ENCODE results near the gene FBN1. TPM values are rescaled to one million over a fixed set of nuclear protein-coding genes. Genes with fewer than 3 reads are reported as not detected.

FBN1 gene
- total and polyA plus RNA-seq, 4 donors = 33.3 to 249 (median 120) TPM

DNA sequence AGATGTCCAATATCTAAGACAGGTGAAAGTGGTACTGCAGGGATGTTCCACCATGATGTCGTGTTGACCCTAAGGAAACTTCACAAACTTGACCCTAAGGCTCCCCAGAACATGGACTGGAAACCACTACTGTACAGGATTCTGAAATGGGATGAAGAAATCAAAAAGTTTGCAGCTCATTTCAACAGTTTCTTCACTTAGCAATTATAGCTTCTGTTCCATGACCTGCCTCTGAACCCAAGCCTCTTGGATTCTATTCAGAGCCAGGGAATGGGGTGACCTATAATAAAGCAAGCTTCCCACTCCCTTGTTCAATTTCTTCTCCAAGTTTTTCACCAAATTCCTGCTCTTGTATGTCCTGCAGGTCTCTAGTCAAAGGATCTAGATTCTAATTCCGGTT lies 273.5 kb downstream of the FBN1 start:
- DNase-seq (ENCODE audit: low read depth in 4 of 6, low spot score in 6 of 6) = no peak
- no CpG with 5 or more reads among the region's 2 CpGs for WGBS (ENCODE audit: insufficient coverage)
- no peak overlapping the region for H3K27ac ChIP-seq (ENCODE audit: low read depth, low read length)
- H3K27me3 ChIP-seq (ENCODE audit: control insufficient read depth, insufficient read depth, low read length) = no peaks in the 10 kb centered on the region
- H3K4me3 ChIP-seq (ENCODE audit: low read depth, low read length) = no peak overlapping the region
- H3K4me1 ChIP-seq (ENCODE audit: control insufficient read depth, insufficient read depth, low read length) = no peaks in the 10 kb centered on the region
- H3K36me3 ChIP-seq (ENCODE audit: control insufficient read depth, insufficient read depth, low read length) = no peaks in the 10 kb centered on the region
- H3K9me3 ChIP-seq (ENCODE audit: control insufficient read depth, insufficient read depth, low read length) = no peaks in the 10 kb centered on the region

DNA sequence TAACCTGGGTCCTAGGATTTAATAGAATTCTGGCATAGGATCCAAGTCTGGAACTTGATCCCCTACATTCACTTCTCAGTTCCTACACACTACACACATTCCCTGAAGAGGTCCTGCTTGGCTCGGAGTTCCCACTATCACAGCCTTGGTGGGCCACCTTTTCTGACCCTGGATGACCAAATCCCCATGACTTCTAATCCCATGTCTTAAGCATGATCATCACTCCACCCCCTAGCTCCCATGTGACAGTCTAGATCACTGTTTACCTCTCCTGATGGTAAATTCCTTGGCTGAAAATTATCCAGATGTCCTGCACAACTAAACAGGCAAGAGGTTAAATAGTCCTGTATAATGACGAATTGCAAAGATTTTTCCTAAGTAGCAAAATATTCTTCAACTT lies 274.0 kb downstream of the FBN1 start:
- 91% methylated on average over 1 of the region's 2 CpGs for WGBS (ENCODE audit: insufficient coverage)
- no peak for DNase-seq (ENCODE audit: low read depth in 4 of 6, low spot score in 6 of 6)
- Histone ChIP-seq H3K9me3 (ENCODE audit: control insufficient read depth, insufficient read depth, low read length) (no peaks in the 10 kb centered on the region), H3K36me3 (ENCODE audit: control insufficient read depth, insufficient read depth, low read length) (no peaks in the 10 kb centered on the region), H3K27me3 (ENCODE audit: control insufficient read depth, insufficient read depth, low read length) (no peaks in the 10 kb centered on the region), H3K4me1 (ENCODE audit: control insufficient read depth, insufficient read depth, low read length) (no peaks in the 10 kb centered on the region), H3K4me3 (ENCODE audit: low read depth, low read length) (no peak overlapping the region), H3K27ac (ENCODE audit: low read depth, low read length) (no peak overlapping the region)

- H3K27me3 ChIP-seq (ENCODE audit: control insufficient read depth, insufficient read depth, low read length) = no peaks in the 10 kb centered on the region
- H3K9me3 ChIP-seq (ENCODE audit: control insufficient read depth, insufficient read depth, low read length) = no peaks in the 10 kb centered on the region
- DNase-seq (ENCODE audit: low read depth in 4 of 6, low spot score in 6 of 6) = no peak
- no peak overlapping the region for H3K4me3 ChIP-seq (ENCODE audit: low read depth, low read length)
- H3K36me3 ChIP-seq (ENCODE audit: control insufficient read depth, insufficient read depth, low read length) = no peaks in the 10 kb centered on the region
- WGBS (ENCODE audit: insufficient coverage) = 90% methylated on average over 2 of the region's 3 CpGs
- no peak overlapping the region for H3K27ac ChIP-seq (ENCODE audit: low read depth, low read length)
- no peaks in the 10 kb centered on the region for H3K4me1 ChIP-seq (ENCODE audit: control insufficient read depth, insufficient read depth, low read length)
Measured at GRCh38 chr15:48370460-48370859, 275.0 kb downstream of the FBN1 start.

DNA sequence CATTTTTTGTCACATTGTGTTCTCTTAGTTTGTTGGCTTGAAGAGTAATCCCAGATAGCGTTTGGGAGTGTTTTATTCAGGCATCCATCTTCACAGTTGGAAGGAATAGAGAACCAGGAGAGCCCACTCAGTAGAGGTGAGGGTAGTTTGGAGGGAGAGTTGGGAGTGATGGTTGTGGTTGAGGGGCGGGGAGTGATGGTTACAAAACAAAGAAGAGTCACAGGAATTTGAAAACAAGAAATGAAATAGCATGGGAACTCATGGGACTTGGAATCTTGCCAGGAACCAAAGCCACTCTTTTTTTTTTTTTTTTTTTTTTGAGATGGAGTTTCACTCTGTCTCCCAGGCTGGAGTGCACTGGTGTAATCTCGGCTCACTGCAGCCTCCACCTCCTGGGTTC lies 278.0 kb downstream of the FBN1 start:
- H3K27ac ChIP-seq (ENCODE audit: low read depth, low read length) = no peak overlapping the region
- WGBS (ENCODE audit: insufficient coverage) = 69% methylated on average over 2 of the region's 3 CpGs

GRCh38 chr15:48366584-48367312 lies 278.8 kb downstream of the FBN1 start:
- no peak for DNase-seq (ENCODE audit: low read depth in 4 of 6, low spot score in 6 of 6)
- WGBS (ENCODE audit: insufficient coverage) = no CpG with 5 or more reads among the region's 4 CpGs
- Histone ChIP-seq H3K4me1 (ENCODE audit: control insufficient read depth, insufficient read depth, low read length) (no peaks in the 10 kb centered on the region), H3K27me3 (ENCODE audit: control insufficient read depth, insufficient read depth, low read length) (no peaks in the 10 kb centered on the region), H3K27ac (ENCODE audit: low read depth, low read length) (no peak overlapping the region), H3K36me3 (ENCODE audit: control insufficient read depth, insufficient read depth, low read length) (no peaks in the 10 kb centered on the region), H3K9me3 (ENCODE audit: control insufficient read depth, insufficient read depth, low read length) (no peaks in the 10 kb centered on the region), H3K4me3 (ENCODE audit: low read depth, low read length) (no peak overlapping the region)

More for the DNA sequence above, 278.0 kb downstream of the FBN1 start:
- DNase-seq (ENCODE audit: low read depth in 4 of 6, low spot score in 6 of 6) = no peak
- Histone ChIP-seq H3K27me3 (ENCODE audit: control insufficient read depth, insufficient read depth, low read length) (no peaks in the 10 kb centered on the region), H3K4me3 (ENCODE audit: low read depth, low read length) (no peak overlapping the region), H3K36me3 (ENCODE audit: control insufficient read depth, insufficient read depth, low read length) (no peaks in the 10 kb centered on the region), H3K9me3 (ENCODE audit: control insufficient read depth, insufficient read depth, low read length) (no peaks in the 10 kb centered on the region), H3K4me1 (ENCODE audit: control insufficient read depth, insufficient read depth, low read length) (no peaks in the 10 kb centered on the region)

- no CpG with 5 or more reads among the region's 1 CpG for WGBS (ENCODE audit: insufficient coverage)
- Histone ChIP-seq H3K4me3 (ENCODE audit: low read depth, low read length) (no peak overlapping the region), H3K4me1 (ENCODE audit: control insufficient read depth, insufficient read depth, low read length) (no peaks in the 10 kb centered on the region), H3K27me3 (ENCODE audit: control insufficient read depth, insufficient read depth, low read length) (no peaks in the 10 kb centered on the region), H3K27ac (ENCODE audit: low read depth, low read length) (no peak overlapping the region), H3K9me3 (ENCODE audit: control insufficient read depth, insufficient read depth, low read length) (no peaks in the 10 kb centered on the region), H3K36me3 (ENCODE audit: control insufficient read depth, insufficient read depth, low read length) (no peaks in the 10 kb centered on the region)
- no peak for DNase-seq (ENCODE audit: low read depth in 4 of 6, low spot score in 6 of 6)
Measured at GRCh38 chr15:48365575-48365974, 279.9 kb downstream of the FBN1 start.

DNA sequence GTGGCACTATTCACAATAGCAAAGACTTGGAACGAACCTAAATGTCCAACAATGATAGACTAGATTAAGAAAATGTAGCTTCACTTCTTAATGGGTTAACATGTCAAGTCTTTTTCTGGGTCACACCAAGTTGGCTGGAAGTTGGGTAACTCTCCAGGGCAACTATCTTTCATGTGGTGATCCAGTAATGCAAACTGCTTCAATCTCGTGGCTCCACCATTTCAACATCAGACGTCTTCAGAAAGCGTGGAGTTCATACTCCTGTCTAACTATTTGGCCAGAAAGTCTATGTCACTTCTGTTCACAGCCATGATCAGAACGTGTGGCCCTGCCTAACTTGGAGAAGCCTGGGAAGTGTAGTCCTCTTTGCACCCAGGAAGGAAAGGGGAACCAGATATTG lies 282.0 kb downstream of the FBN1 start:
- no peaks in the 10 kb centered on the region for H3K27me3 ChIP-seq (ENCODE audit: control insufficient read depth, insufficient read depth, low read length)
- 100% methylated on average over 1 of the region's 5 CpGs for WGBS (ENCODE audit: insufficient coverage)

DNA sequence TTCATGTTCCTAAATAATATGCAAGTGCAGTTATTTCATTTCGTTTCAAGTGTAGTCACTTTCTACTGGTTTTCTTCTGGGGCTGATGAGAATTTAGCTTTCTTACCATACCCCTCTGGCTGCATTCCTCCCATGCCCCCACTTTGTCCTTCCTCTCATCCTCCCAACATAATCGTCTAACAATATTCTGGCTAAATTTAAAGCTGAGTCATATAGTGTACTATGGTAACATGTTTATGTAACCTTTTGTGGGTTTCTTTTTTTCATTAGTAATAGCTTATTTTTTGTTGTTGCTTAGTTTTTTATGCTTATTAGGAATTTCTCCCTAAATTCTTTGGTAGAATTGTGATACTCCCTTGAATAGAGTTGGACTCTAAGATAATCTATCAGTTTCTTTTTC lies 283.8 kb downstream of the FBN1 start:
- no peaks in the 10 kb centered on the region for H3K4me1 ChIP-seq (ENCODE audit: control insufficient read depth, insufficient read depth, low read length)

More for the DNA sequence above, 282.0 kb downstream of the FBN1 start:
- DNase-seq (ENCODE audit: low read depth in 4 of 6, low spot score in 6 of 6) = no peak
- H3K36me3 ChIP-seq (ENCODE audit: control insufficient read depth, insufficient read depth, low read length) = no peaks in the 10 kb centered on the region
- no peaks in the 10 kb centered on the region for H3K4me1 ChIP-seq (ENCODE audit: control insufficient read depth, insufficient read depth, low read length)
- H3K4me3 ChIP-seq (ENCODE audit: low read depth, low read length) = no peak overlapping the region
- no peak overlapping the region for H3K27ac ChIP-seq (ENCODE audit: low read depth, low read length)
- no peaks in the 10 kb centered on the region for H3K9me3 ChIP-seq (ENCODE audit: control insufficient read depth, insufficient read depth, low read length)

DNA sequence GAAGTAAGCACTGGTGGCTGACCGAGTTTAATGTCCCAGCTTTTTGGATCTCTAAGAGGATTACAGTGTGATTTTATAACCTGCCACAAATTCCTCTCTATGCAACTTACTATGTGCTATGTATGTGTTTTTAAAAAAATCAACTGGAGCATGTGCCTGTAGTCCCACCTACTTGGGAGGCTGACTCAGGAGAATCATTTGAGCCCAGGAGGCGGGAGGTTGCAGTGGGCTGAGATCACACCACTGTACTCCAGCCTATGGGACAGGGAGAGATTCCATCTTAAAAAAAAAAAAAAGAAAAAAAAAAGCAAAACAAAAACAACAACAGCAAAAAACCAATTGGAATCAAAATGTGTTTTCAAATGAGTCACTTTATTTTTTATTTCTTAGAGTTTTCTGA lies 284.7 kb downstream of the FBN1 start:
- DNase-seq (ENCODE audit: low read depth in 4 of 6, low spot score in 6 of 6) = no peak
- no peaks in the 10 kb centered on the region for H3K36me3 ChIP-seq (ENCODE audit: control insufficient read depth, insufficient read depth, low read length)
- WGBS (ENCODE audit: insufficient coverage) = no CpG with 5 or more reads among the region's 2 CpGs

More for the DNA sequence above, 283.8 kb downstream of the FBN1 start:
- H3K9me3 ChIP-seq (ENCODE audit: control insufficient read depth, insufficient read depth, low read length) = no peaks in the 10 kb centered on the region
- no CpG with 5 or more reads among the region's 2 CpGs for whole genome bisulfite sequencing (ENCODE audit: insufficient coverage)
- no peaks in the 10 kb centered on the region for H3K27me3 ChIP-seq (ENCODE audit: control insufficient read depth, insufficient read depth, low read length)
- no peaks in the 10 kb centered on the region for H3K36me3 ChIP-seq (ENCODE audit: control insufficient read depth, insufficient read depth, low read length)
- DNase-seq (ENCODE audit: low read depth in 4 of 6, low spot score in 6 of 6) = no peak
- no peak overlapping the region for H3K27ac ChIP-seq (ENCODE audit: low read depth, low read length)
- H3K4me3 ChIP-seq (ENCODE audit: low read depth, low read length) = no peak overlapping the region

More for the DNA sequence above, 284.7 kb downstream of the FBN1 start:
- Histone ChIP-seq H3K27ac (ENCODE audit: low read depth, low read length) (no peak overlapping the region), H3K4me3 (ENCODE audit: low read depth, low read length) (no peak overlapping the region), H3K27me3 (ENCODE audit: control insufficient read depth, insufficient read depth, low read length) (no peaks in the 10 kb centered on the region), H3K4me1 (ENCODE audit: control insufficient read depth, insufficient read depth, low read length) (no peaks in the 10 kb centered on the region), H3K9me3 (ENCODE audit: control insufficient read depth, insufficient read depth, low read length) (no peaks in the 10 kb centered on the region)

Data from spinal cord (tissue), 10 donors.